Subcutaneous adipose tissue (tissue), 4 donors: Measurements from ENCODE around the gene STK32B. TPM values are rescaled to one million over a fixed set of nuclear protein-coding genes. Genes with fewer than 3 reads are reported as not detected.

Experiments
- total RNA-seq, 4 donors: library from RNA; depleted of rRNA; stranded (reverse); fragments of >200 nt; gene quantifications; one replicate each; pipeline ENCODE4 v1.1.0, GENCODE V29; 2016
- TF ChIP-seq, protein P1 (sequence below): fragments of 450-650 bp; IDR thresholded peaks from one replicate; pipeline ENCODE4 v1.5.1; 2016; ENCODE audit warnings: low read depth, mild to moderate bottlenecking, control low read depth, antibody characterized with exemption, moderate library complexity

Gene STK32B
- total RNA-seq, 4 donors from 2014 or later: 1.3 to 3.2 (median 2.3) TPM

- TF ChIP-seq, protein P1, sequence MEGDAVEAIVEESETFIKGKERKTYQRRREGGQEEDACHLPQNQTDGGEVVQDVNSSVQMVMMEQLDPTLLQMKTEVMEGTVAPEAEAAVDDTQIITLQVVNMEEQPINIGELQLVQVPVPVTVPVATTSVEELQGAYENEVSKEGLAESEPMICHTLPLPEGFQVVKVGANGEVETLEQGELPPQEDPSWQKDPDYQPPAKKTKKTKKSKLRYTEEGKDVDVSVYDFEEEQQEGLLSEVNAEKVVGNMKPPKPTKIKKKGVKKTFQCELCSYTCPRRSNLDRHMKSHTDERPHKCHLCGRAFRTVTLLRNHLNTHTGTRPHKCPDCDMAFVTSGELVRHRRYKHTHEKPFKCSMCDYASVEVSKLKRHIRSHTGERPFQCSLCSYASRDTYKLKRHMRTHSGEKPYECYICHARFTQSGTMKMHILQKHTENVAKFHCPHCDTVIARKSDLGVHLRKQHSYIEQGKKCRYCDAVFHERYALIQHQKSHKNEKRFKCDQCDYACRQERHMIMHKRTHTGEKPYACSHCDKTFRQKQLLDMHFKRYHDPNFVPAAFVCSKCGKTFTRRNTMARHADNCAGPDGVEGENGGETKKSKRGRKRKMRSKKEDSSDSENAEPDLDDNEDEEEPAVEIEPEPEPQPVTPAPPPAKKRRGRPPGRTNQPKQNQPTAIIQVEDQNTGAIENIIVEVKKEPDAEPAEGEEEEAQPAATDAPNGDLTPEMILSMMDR: no peak
Observed at GRCh38 chr4:5158825-5159224, 107.5 kb downstream of the STK32B start.

DNA sequence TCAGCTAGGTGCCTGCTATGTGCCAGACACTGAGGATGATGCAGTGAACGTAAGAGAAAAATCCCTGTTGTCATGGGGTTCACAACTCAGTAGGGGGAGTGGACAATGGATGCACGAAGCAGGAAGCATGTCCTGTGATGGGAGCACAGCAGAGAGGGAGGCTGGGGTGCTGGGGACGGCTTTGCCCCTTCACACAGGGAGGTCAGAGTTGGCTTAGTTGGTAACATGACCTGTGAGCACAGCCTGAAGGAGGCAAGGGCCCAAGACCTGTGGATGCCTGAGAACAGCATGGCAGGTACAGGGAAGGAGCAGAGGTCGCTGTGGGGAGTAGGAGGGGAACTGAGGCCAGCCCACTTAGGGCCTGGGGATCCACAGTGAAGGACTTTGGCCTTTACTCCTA, 109.4 kb downstream of the STK32B start:
- TF ChIP-seq, protein P1: no peak

- TF ChIP-seq, protein P1: no peak
Observed at GRCh38 chr4:5162909-5163508, 111.7 kb downstream of the STK32B start.

DNA sequence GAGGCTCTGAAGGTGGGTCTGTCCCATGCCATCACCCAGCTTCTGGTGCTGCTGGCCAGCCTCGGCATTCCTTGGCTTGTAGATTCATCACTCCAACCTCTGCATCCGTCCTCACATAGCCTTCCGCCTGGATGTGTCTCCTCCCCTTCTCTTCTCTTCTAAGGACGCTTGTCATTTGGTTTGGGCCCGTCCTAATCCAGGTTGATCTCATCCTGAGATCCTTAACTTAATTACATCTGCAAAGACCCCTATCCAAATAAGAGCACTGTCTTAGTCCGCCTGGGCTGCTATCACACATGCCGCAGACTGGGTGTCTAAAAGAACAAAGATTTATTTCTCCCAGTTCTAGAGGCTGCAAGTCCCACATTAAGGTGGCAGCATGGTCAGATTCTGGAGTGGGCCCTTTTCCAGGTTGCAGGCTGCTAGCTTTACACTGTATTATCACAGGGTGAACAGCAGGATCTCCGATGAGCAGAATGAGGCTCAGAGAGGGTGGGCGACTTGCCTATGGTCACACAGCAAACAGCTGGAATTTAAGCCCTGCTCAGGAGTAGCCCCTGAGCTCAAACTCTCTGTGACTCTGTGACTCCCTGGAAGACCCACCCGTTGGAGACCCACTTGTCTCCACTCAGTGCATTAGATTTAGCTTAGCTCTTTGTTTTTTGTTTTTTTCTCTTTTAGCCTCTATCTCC, 113.1 kb downstream of the STK32B start:
- TF ChIP-seq, protein P1: no peak

DNA sequence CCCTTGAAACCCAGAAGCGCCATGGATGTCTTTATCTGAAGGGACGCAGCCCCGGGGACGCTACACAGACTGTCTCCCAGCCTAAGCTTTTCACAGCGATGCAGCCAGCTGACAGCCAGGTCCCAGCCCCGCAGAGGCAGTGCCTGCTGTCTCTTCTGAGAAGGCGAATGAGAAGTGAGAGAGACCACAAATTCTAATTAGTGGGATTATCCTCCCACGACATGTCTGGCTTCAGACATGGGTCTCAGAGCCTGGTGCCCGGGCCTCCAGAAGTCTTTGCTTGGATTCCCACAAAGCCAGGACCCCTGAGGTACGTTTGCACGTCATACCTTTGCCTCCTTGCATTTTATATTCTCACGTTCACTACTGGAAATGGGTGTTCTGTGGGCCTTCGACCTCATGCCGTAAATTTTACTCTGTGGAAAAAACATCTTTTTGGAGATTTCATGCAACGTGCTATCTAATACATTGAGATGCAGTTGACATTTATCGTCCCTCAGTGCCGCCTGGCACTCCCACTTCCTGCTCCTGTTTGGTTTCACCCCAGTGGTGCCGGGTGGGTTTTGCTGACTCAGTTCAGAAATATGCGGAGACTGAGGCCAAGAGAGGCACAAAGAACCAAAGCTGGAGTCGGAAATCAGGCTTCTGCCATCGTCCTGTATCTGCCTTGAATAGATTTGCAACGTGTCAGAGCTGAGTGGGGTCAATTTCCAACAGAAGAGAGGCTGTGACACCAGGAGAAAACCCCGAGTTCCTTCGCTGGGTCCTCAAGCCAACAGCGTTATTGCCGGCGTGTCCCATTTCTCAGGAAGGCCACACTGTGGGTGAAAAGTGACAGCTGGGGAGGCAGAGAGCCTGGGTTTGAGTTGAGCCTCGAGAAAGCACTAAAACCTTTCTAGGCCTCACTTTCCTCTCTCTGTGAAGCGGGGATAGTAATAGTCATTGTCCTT, 114.4 kb downstream of the STK32B start:
- TF ChIP-seq, protein P1: no peak

DNA sequence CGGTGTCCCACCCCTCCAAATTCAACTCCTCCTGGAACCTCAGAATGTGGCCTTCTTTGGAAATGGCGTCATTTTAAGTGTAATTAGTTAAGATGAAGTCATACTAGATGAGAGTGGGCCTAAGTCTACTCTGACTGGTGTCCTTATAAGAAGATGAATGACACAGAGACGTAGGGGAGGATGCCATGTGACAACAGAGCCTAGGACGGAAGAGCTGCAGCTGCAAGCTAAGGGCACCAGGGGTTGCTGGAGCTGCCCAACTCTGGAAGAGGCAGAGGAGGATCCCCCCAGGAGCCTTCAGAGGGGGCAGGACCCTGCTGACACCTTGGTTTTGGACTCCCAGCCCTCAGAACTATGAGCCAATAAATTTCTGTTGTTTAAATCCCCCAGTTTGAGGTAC, 115.1 kb downstream of the STK32B start:
- TF ChIP-seq, protein P1: no peak

- TF ChIP-seq, protein P1: no peak
Observed at GRCh38 chr4:5168891-5169290, 117.6 kb downstream of the STK32B start.
